GM21423 (cell line): ENCODE measurements around the gene QSOX2.

Experiments used
- ATAC-seq: cut with Tn5 transposase; IDR thresholded peaks from one replicate; pipeline ENCODE4 v1.9.1; 2021; ENCODE audit warnings: mild to moderate bottlenecking, moderate library complexity; ENCODE audit not compliant: unreplicated experiment

QSOX2 gene

DNA sequence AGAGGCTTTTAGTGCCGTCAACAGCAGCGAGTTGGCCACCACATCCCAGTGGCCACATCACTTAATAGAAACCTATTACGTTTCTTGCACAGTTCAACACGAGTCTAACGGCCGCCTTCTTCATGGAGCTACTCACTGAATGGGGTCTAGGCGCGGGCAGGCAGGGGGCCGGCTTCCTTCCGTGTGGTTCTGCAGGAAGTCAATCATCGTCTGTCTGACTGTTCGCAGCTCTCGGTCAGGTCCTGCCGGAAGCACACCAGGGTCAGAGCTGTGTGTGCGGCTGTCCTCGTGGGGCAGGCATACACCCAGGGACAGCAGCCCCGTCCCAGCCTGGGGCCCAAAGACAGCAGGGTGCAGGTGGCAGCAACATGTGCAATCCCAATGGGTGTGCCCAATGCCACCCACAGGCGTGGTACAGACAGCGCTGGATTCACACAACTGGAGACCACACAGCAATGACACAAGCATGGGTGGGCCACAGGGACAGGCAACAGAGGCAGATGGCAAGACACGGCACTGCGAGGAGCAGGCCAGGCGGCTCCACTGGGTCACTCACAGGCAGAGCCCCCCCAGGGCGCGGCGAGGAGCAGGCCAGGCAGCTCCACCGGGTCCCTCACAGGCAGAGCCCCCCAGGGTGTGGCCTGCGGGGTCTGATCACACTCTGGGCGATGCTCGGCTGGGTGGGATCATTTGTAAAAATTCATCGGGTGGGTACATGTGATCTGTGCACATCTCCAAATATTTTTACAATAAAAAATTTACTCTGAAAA lies 21.6 kb downstream of the QSOX2 start:
- ATAC-seq, result no peak

DNA sequence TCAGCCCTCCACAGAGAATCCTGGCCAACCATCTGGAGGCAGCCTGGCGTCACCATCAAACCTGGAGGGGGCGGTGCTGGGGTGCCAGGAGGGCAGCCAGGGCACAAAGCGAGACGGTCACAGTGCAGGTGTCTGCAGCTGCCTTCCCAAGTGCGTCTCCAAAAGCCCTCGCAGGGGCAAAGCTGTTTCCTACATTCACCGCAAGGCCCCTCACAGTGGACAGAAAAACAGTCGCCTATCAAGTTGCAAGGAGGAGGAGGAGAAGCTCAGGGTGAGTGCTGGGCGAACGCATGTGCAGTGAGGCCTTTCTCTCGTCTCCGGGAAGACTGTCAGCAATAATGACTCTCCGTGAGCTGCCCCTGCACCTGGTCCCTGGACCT lies 22.7 kb downstream of the QSOX2 start:
- ATAC-seq, result no peak

DNA sequence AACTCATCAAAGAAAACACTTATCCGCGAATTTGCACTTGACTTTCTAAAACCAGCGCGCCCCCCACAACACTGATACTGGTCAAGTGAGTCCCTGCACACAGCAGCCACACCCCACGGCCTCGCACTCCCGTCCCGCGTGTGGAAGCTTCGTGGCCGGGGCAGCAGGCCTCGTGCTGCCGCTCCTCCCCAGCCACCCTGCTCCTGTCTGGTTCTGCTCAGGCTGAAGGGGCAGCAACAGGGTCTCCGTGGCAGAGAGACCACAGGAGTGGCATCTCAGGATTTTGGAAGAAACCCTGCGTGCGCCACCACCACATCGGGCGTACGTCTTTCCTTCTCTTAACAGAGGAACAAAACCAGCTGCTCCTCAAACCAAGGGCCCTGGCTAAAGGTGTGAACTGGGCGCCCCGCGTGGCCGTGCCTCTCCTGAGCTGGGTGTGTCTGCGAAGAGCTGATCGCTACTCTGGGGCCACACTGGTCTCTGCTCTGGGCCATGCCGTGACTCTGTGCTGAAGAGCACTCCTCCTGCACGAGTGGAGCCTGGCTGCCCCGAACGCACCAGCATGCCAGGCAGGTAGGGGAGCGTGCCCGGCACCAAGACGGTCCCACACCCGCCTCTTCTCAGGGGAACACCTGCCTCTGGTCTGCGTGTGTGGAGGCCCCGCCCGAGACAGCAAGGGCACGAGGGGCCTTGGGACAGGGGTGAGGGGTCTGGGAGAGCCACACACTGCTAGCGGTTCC lies 23.3 kb downstream of the QSOX2 start:
- ATAC-seq, result no peak

DNA sequence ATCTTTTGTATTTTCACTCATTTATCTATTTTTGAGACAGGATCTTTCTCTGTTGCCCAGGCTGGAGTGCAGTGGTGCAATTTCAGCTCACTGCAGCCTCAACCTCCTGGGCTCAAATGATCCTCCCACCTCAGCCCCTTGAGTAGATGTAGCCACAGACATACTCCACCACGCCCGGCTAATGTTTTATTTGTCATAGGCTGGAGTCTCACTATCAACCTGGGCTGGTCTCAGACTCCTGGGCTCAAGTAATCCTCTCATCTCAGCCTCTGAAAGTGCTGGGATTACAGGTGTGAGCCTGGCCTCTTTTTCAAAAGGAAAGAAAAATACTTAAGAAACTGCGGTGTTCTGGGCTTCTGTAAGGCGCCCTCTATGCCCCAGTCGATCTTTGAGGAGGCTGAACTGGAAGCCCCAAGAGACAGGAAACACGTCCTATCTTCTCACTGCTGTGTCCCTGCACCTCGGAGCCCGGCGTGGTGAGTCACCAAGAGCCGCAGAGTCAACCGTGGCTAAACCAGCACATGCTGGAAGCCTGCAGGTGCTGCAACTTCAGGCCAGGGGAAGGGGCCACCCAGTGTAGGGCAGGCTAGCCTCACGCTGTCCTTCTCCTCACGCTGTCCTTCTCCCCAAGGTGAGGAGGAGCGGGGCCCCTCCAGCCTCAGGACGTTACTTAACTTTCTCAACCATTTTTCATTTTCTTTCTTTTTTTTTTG lies 25.4 kb downstream of the QSOX2 start:
- ATAC-seq, result no peak

DNA sequence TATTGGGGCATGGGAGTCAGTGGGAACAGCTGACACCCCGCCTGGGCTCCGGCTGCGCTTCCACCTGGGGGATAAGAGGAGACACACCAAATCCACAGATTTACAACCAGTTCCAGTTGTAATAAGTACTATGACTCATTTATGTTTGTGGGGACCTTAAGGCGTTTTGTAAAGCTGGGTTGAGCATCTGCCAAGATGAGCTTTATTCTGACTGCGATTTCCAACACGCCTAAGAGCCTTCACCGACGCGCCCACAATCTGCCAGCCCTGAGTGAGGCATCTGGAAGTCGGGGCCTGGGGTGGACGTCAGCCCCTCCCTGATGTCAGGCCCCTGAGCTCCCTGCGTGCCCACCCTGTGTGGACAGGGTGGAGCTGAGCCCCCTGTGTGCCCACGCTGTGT lies 26.3 kb downstream of the QSOX2 start:
- ATAC-seq, result no peak

DNA sequence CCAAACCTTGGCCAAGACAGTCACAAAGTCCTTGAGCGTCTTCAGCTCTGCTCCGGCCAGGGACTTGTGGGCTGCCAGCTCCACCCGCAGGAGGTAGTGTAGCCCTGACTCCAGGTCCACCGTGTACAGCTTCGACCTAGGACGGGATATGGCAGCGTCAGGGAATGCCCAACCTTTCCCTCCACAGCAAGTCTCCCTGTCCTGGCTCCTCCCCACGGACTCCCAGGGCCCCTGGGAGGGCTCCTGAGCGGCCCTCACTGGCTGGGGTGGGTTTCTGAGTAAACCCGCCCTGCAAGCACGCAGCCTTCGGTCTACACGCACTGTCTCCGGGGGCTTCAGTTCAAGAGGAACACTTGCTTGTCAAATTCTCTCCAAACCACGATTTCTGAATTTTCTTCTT lies 26.9 kb downstream of the QSOX2 start:
- no peak for ATAC-seq

DNA sequence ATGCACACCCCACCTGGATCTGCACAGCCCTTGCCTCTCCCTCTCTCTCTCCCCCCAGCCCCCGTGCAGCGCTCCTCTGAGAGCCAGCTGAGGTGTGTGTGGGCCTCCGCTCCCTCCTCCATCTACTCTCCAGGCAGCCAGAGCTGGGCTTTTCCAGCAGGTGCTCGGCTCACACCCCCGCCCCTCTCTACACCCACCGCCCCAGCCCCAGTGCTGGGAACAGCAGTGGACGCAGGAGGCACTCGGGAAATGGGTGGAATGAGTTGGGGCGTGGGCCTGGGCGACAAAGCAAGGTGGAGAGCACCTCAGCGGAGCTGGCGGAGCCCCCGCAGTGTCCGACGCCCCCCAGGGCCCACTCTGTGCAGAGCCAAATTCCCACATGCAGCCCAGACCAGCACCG lies 27.3 kb downstream of the QSOX2 start:
- ATAC-seq, result no peak

DNA sequence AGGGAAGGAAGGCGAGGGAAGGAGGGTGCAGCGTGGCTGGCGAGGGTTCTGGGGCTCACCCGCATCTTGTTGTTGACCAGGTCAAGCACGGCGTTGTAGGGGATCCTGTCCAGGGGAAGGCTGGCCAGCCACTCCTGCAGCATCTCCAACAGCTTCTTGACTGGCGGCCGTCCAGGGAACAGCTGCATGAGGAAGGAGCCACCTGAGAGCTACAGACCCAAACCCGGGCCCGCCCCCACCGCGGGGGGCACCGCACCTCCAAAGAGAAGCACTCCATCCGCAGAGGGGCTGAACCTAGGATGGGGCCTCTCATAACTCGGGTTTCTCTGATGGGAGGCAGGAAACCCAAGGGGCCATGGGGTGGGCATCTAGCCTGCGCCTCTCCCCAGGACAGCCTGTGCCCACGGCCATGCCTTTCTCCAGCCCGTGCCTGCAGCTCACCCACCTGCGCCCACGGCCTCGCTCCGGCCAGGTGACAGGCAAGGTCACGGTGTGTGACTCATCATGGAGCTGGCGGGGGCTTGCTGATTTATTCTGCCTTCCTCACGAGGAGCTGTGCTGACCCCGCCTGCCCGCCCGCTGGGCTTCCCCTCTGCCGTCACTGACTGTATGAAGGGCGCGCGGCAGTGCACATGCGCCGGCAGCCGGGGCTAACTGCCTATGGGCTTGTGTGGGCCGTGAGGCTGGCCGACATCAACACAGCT lies 28.9 kb downstream of the QSOX2 start:
- ATAC-seq, result no peak

DNA sequence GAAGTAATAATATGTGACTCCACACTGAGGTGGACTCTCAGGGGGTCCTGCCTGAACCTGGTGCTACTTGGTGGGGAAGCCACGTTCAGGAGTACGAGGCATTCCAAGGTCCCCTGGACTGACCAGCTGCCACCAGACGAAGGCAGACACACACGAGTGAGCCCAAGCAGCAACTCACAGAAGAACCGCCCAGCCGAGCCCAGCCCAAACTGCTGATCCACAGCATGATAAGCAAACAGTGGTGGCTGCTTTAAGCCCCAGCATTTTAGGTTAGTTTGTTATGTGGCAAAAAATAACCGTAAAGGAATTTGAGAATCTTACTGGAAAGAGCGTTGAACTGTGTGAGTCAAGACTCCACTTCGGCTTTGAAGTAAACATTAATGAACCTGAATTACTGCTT lies 31.9 kb downstream of the QSOX2 start:
- ATAC-seq, result no peak

DNA sequence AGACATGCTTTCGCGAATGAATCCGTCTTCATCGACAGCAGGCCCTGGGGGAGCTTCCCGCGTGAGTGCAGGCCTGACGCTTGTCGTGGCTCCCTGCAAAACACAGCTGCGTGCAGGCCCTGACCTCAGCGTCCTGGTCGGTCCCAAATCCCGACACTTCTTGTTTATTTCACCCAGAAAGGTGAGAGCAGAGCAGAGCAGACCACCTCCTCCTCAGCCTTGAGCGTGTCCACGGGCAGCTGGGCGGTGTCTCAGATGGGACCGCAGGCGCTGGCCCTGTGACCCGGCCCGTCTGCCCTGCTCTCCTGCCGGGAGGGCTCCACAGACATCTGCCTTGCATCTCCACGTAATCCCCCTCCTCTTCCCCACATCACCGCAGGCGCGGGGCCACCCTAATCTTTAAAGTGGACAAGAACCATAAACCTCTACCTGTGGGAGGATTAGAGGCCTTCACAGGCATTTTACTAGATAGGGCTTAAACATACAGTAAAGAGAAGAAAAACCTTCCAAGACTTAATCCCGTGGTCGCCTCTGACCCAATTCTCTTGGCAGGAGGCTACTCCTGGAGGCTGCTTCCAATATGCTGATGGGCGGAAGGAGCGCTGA lies 33.2 kb downstream of the QSOX2 start:
- no peak for ATAC-seq

DNA sequence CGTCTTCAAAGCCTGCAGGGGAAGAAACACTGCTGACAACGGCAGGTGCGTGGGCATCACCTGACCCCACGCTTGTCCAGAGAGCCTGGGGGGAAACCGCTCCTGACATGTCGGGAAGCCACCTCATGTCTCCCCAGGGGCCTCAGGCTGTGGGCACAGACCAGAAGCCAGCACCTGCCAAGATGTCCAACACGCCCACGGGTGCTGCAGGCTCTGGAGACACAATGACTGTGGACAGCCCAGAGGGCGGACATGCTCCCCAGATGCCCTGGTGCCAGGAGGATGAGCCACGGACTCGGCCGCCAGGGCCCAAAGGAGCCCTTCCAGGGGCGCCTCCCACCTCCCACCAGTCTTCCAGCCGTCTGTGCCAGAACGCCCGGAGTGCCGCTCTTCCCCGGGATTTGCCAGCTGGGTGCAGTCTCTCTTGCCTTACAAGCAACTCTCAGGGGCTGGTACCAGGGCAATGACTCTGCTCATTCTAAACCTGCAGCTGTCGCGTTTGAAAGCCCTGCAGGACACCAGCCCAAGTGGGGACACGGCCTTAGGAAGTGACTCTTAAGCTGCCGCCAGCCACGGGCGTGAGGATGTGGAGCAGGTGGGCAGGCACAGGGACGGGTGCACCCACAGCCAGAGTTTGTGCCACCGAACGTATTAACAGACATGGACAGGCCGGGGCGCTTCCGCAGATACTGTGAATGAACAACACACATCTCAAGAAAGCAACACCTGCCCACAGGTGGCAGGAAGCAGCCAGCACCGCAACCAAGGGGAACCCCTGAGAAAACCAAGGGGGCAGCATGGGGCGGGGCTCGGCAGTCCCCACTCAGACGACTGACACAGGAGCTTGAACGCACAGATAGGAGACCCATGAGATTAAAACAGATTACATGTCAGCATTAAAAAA lies 33.9 kb downstream of the QSOX2 start:
- ATAC-seq, result no peak

DNA sequence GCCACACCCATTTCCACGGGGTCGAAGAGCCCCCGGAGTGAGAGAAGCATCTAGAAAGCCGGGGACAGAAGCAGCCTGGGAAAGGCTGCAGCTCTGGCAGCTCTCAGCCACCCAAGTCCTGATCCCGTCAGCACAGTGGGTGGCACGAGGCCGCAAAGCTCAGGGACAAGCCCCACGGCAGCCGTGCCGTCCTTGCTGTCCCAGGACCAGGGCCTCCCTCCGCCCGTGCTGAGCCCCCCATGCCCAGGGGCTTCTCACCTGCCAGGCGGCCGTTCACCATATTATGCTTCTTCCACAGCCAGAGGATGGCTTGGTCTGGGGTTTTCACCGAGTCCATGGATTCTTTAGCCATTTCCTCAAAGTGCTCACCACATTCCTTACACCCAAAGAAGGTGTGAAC lies 34.6 kb downstream of the QSOX2 start:
- no peak for ATAC-seq

DNA sequence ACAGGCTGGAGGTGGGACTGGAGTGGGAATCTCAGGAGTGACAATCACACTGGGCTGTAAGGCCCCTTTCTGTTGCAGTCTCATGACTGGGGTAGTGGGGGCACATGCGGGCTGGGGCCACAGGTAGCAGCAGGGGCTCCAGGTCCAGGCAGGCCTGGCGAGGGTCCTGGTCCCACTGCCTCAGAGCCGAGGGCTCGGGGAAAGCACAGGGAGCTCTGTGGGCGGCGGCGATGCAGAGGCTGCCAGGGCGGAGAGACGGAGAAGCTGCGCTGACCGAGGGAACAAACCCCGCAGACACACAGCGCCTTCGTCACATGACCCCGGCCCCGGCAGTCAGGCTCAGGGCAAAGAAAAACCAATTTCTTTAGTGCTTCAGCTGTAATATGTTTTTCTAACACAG lies 35.3 kb downstream of the QSOX2 start:
- no peak for ATAC-seq

DNA sequence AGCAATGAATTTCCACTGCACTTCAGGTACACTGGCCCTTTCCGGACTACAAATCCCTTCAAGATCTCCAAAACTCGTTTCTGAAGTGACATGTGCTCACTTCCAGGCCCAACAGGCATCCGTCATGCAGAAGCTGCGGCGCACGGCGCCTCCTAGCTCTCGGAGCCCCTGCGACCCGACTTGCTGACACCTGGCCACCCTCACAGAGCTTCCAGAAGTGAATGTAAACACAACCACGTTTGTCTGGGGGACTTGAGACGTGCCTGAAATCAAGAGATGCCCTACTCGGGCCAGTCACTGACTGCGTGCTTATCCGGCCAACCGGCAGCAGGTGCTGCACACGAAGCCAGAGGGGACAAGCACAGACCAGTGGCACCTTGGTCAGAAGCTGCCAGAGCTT lies 35.8 kb downstream of the QSOX2 start:
- ATAC-seq, result no peak

DNA sequence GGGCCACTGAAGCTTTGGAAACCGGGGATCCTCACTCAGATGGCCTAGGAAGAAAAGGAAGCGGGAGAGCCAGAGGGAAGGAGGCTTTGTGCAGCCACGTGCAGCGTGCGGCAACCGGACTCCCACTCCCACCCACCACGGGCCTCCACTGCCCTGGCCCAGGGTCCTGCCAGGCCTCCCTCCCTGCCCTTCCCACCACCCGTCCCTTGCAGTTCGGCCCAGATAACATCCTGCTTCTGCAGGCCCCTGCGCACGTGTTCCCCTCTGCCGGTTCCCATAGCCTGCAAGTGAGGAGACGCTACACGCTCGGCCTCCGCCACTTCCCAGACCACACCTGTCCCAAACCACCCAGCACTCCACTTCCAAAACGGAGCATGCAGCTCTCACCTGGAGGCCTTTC lies 36.4 kb downstream of the QSOX2 start:
- no peak for ATAC-seq

DNA sequence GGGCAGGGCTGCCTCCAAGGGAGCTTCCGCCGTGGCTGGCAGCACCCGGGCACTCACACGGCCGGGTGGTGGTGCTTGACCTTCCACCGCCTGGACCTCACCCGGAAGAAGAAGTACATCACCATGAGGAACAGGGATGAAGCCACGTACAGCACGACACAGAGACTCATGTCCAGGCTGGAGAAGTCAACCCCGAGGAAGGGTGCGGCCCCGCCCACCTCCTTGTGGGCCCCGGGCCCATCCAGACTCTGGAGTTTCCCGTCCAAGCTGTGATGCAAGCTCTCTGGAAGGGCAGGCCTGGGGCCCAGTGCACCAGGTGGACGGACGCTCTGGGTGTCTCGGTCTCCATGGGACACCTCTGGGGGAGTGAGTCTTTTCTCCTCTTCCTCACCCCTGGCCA lies 36.9 kb downstream of the QSOX2 start:
- ATAC-seq, result no peak

DNA sequence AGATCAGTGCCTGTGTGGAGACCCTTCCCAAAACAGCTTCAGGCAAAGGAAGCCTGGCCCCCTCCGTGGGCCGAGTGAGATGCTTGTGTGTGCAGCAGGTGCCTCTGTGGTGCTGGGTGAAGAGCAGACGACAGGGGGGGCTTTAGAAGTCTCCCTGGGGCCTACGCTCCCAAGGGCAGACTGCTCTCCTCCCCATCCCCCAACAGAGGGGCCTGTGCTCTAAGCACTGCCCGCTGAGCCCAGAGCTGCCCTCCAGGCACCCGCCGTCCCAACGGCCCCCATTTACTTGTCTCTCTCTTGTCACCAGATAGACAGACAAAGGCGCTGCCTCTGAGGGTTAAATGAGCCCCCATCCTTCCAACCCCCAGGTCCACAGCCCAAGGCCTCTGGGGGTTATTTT lies 38.0 kb downstream of the QSOX2 start:
- ATAC-seq, result no peak

DNA sequence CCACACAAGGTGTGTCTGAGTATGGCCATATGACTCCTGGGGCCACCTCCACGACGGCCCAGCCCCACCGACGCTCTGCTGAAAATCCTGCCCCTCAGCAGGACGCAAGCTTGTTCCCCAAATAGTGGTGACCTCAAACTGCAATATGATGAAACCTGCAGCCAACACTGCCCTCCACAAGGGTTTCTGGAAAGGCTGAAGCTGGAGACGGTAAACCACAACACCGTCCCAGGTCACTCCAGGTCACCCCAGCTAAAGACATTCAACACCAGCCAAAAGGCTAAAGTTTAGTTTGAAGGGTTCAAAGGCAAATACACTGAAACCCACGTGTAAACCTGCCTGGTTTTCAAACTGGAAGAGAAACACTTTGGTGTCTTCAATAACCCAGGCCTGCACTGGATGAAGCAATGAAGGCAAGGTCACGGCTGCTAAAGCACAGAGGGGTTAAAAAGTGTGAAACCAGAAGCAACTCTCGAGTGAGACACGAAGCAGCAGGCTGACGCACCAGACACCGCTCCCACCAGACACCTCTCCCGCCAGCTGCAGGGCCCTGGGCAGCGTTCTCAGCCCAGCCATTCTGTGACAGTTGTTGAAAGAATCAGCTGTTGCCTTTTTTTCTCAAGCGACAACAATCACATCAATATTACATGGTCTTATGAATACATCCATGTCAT lies 38.9 kb downstream of the QSOX2 start:
- ATAC-seq, result no peak

DNA sequence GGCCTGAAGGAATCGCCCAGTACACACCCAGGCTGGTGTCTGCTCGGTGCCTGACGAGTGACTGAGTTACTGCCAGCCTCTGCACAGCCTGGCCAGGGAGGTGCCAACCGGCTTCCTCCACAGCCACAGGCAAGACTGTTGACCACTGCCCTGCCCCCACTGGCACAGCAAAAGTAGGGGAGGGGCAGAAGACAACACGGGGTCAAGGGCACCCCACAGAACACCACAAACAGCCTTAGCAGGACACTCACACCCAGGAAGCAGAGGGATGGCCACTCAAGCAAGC lies 40.0 kb downstream of the QSOX2 start:
- no peak for ATAC-seq
